Tibial artery (tissue), 4 donors: Measurements from ENCODE around the gene ITGB7.

Source experiments
- DNase-seq, 2 donors: peaks; one replicate each; pipeline ENCODE4 v3.0.0-alpha.2; 2019
- H3K27ac ChIP-seq, 2 donors: fragments of 200-600 bp; sonication (generic) in 1 of 2; 1 replicate in 1 of 2; 2 replicates in 1 of 2; pipeline ENCODE4 v1.5.1; 2018 to 2019; ENCODE audit warnings: mild to moderate bottlenecking in 1 of 2
- H3K27me3 ChIP-seq, 2 donors: fragments of 200-600 bp; sonication (generic) in 1 of 2; one replicate each; pipeline versions ENCODE4 v1.5.1 to v1.6.0; 2016 to 2019
- H3K36me3 ChIP-seq, 3 donors: fragments of 200-600 bp; sonication (generic) in 2 of 3; one replicate each; pipeline ENCODE4 v1.5.1; 2016 to 2019; ENCODE audit warnings: mild to moderate bottlenecking in 2 of 3
- H3K4me1 ChIP-seq, 4 donors: fragments of 200-600 bp; sonication (generic) in 2 of 4; 1 replicate in 3 of 4; 2 replicates in 1 of 4; pipeline ENCODE4 v1.5.1; 2016 to 2019
- H3K4me3 ChIP-seq, 2 donors: fragments of 200-600 bp; sonication (generic) in 1 of 2; 1 replicate in 1 of 2; 2 replicates in 1 of 2; pipeline ENCODE4 v1.5.1; 2018 to 2019; ENCODE audit warnings: mild to moderate bottlenecking in 2 of 2
- H3K9me3 ChIP-seq, 3 donors: fragments of 200-600 bp; sonication (generic) in 1 of 3; one replicate each; pipeline ENCODE4 v1.5.1; 2016 to 2019
- CTCF ChIP-seq, 2 experiments: fragments of 200-600 bp in 1 of 2; fragments of 450-650 bp in 1 of 2; IDR thresholded peaks; one replicate each; pipeline ENCODE4 v1.5.1; 2017 to 2019; ENCODE audit warnings: antibody characterized with exemption in 2 of 2, mild to moderate bottlenecking in 1 of 2, moderate library complexity in 1 of 2
- intact Hi-C: fragments of 100-400 bp; cut with DNase I; formaldehyde crosslinking; loops from one replicate; pipeline ENCODE4 v1.15.0; 2023; ENCODE audit warnings: low total_unique reads

ITGB7 gene

GRCh38 chr12:53197011-53197640 is 9.9 kb downstream of the ITGB7 start:
- Histone ChIP-seq H3K27ac (peak overlapping the region in 1 of 2 donors; percentile 32), H3K36me3 (peaks cover 0 to 1% (median 0%) of the 10 kb centered on the region in 3 donors), H3K4me1 (peaks cover 0 to 12% (median 10%) of the 10 kb centered on the region in 4 donors), H3K27me3 (no peaks in the 10 kb centered on the region), H3K4me3 (peak overlapping the region; percentile 21 to 24), H3K9me3 (no peaks in the 10 kb centered on the region)
- intact Hi-C loops = loop anchor here (5.0 kb wide), 2 partner anchors 40 to 130 kb away; no protein-coding TSS in a partner anchor
- peak in 1 of 2 donors; percentile 70 for DNase-seq
- no peak for TF ChIP-seq CTCF (IDR thresholded peaks at IDR 0.05)

- no peak overlapping the region for H3K27ac ChIP-seq
- no peak overlapping the region for H3K4me3 ChIP-seq
- H3K4me1 ChIP-seq = peaks cover 0 to 12% (median 10%) of the 10 kb centered on the region in 4 donors
- no peaks in the 10 kb centered on the region for H3K9me3 ChIP-seq
- DNase-seq = peak in 1 of 2 donors; percentile 61
- intact Hi-C loops = loop anchor here (5.0 kb wide), 2 partner anchors 39 to 129 kb away; no protein-coding TSS in a partner anchor
- no peaks in the 10 kb centered on the region for H3K27me3 ChIP-seq
- peaks cover 0 to 6% (median 0%) of the 10 kb centered on the region in 3 donors for H3K36me3 ChIP-seq
- TF ChIP-seq CTCF (IDR thresholded peaks at IDR 0.05) = no peak
These were observed 10.6 kb downstream of the ITGB7 start for GRCh38 chr12:53196486-53196885.

GRCh38 chr12:53195516-53196420 is 11.3 kb downstream of the ITGB7 start:
- H3K27ac ChIP-seq = no peak overlapping the region
- H3K4me3 ChIP-seq = no peak overlapping the region
- intact Hi-C loops = loop anchor here (5.0 kb wide), 2 partner anchors 38 to 128 kb away; no protein-coding TSS in a partner anchor
- peaks cover 0 to 14% (median 4%) of the 10 kb centered on the region in 3 donors for H3K36me3 ChIP-seq
- peak in 1 of 2 donors; percentile 52 for DNase-seq
- no peaks in the 10 kb centered on the region for H3K9me3 ChIP-seq
- H3K27me3 ChIP-seq = no peaks in the 10 kb centered on the region
- peaks cover 0 to 12% (median 10%) of the 10 kb centered on the region in 4 donors for H3K4me1 ChIP-seq
- no peak for TF ChIP-seq CTCF (IDR thresholded peaks at IDR 0.05)

- no peak overlapping the region for H3K27ac ChIP-seq
- intact Hi-C loops = loop anchor here (5.0 kb wide), 2 partner anchors 38 to 128 kb away; no protein-coding TSS in a partner anchor
- peaks cover 0 to 17% (median 13%) of the 10 kb centered on the region in 4 donors for H3K4me1 ChIP-seq
- no peaks in the 10 kb centered on the region for H3K27me3 ChIP-seq
- H3K4me3 ChIP-seq = no peak overlapping the region
- H3K9me3 ChIP-seq = no peaks in the 10 kb centered on the region
- DNase-seq = no peak
- TF ChIP-seq CTCF (IDR thresholded peaks at IDR 0.05) = no peak
- peaks cover 0 to 14% (median 4%) of the 10 kb centered on the region in 3 donors for H3K36me3 ChIP-seq
These were observed 12.1 kb downstream of the ITGB7 start for GRCh38 chr12:53194973-53195372.

- H3K27ac ChIP-seq = no peak overlapping the region
- intact Hi-C loops = no loop called here
These were observed 12.9 kb downstream of the ITGB7 start for GRCh38 chr12:53193985-53194716.

More at GRCh38 chr12:53193985-53194716, 12.9 kb downstream of the ITGB7 start:
- no peak for TF ChIP-seq CTCF (IDR thresholded peaks at IDR 0.05)
- no peaks in the 10 kb centered on the region for H3K9me3 ChIP-seq
- H3K4me1 ChIP-seq = peaks cover 0 to 20% (median 14%) of the 10 kb centered on the region in 4 donors
- H3K27me3 ChIP-seq = no peaks in the 10 kb centered on the region
- peak in 1 of 2 donors; percentile 53 for DNase-seq
- H3K4me3 ChIP-seq = no peak overlapping the region
- H3K36me3 ChIP-seq = peaks cover 0 to 14% (median 4%) of the 10 kb centered on the region in 3 donors
